Neural progenitor cell (in vitro differentiated cells): ENCODE data around the gene SLC4A7.

Source experiments
- EZH2 ChIP-seq: fragments of 200-600 bp; sonication (generic); IDR thresholded peaks from 2 replicates; pipeline ENCODE4 v1.6.1; 2017; ENCODE audit warnings: antibody characterized with exemption, mild to moderate bottlenecking, moderate library complexity
- EZH2phosphoT487 ChIP-seq: fragments of 200-600 bp; sonication (generic); IDR thresholded peaks from 2 replicates; pipeline ENCODE4 v1.6.1; 2017; ENCODE audit warnings: antibody characterized with exemption
- TF ChIP-seq, protein P1 (sequence below): fragments of 200-600 bp; sonication (generic); IDR thresholded peaks from 2 replicates; pipeline ENCODE4 v1.5.1; 2017; ENCODE audit warnings: antibody characterized with exemption, mild to moderate bottlenecking

DNA sequence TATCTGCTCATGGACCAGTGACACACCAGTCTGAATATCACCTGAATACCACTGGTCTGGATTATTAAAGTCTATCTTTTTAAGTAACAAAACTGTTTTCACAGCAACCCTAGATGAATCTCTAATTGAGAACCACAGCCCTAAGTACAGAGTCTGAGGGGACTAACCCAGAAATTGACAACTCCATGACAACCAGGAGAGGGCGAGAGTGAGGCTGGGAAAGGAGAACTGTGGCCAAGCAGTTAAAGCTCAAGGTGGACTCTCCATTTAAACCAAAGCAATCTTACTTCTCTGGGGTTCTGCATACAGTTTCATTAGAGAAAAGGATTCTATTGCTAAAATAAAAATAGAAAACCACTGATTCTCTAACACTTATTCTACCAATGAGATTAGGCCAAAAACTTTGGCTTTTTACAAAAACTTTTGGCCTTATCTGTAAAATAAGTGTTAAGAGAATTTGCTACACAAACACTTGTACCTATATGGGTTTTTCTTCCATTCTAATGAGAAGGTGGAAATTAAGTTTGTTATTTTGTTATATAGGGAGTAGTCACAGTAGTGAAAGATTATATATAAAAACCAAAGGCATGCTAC is 126.4 kb downstream of the SLC4A7 start:
- TF ChIP-seq EZH2 (no peak), EZH2phosphoT487 (no peak)
- TF ChIP-seq, protein P1, sequence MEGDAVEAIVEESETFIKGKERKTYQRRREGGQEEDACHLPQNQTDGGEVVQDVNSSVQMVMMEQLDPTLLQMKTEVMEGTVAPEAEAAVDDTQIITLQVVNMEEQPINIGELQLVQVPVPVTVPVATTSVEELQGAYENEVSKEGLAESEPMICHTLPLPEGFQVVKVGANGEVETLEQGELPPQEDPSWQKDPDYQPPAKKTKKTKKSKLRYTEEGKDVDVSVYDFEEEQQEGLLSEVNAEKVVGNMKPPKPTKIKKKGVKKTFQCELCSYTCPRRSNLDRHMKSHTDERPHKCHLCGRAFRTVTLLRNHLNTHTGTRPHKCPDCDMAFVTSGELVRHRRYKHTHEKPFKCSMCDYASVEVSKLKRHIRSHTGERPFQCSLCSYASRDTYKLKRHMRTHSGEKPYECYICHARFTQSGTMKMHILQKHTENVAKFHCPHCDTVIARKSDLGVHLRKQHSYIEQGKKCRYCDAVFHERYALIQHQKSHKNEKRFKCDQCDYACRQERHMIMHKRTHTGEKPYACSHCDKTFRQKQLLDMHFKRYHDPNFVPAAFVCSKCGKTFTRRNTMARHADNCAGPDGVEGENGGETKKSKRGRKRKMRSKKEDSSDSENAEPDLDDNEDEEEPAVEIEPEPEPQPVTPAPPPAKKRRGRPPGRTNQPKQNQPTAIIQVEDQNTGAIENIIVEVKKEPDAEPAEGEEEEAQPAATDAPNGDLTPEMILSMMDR: peak; percentile 74
